Small intestine (tissue), 7 donors: Measurements from ENCODE around the gene VPS45. TPM values are rescaled to one million over a fixed set of nuclear protein-coding genes. Genes with fewer than 3 reads are reported as not detected.

Experiments used
- DNase-seq, 2 donors: peaks; one replicate each; pipeline versions ENCODE4 v3.0.0 to v3.0.0-alpha.2; 2013
- FAIRE-seq: peaks from 2 replicates; lab custom pipeline; 2012; peaks lifted over from hg19 to GRCh38; lab: Jason Lieb, UNC
- H3K27ac ChIP-seq, 3 donors: one replicate each; pipeline ENCODE4 v1.5.1; 2013; ENCODE audit warnings: low read length in 2 of 3, mild to moderate bottlenecking in 2 of 3, control low read depth in 1 of 3, inconsistent platforms in 1 of 3, low read depth in 1 of 3, moderate library complexity in 1 of 3
- H3K27me3 ChIP-seq, 3 donors: one replicate each; pipeline ENCODE4 v1.6.1; 2013; ENCODE audit warnings: low read length in 3 of 3, inconsistent platforms in 1 of 3; ENCODE audit not compliant: control insufficient read depth in 3 of 3, insufficient read depth in 3 of 3
- H3K36me3 ChIP-seq, 3 donors: one replicate each; pipeline ENCODE4 v1.6.1; 2013; ENCODE audit warnings: low read length in 3 of 3, inconsistent platforms in 1 of 3, low read depth in 1 of 3, mild to moderate bottlenecking in 1 of 3, moderate library complexity in 1 of 3; ENCODE audit not compliant: control insufficient read depth in 3 of 3, insufficient read depth in 2 of 3
- H3K4me1 ChIP-seq, 3 donors: one replicate each; pipeline ENCODE4 v1.6.1; 2013; ENCODE audit warnings: low read length in 2 of 3, inconsistent platforms in 1 of 3, low read depth in 1 of 3, mild to moderate bottlenecking in 1 of 3, moderate library complexity in 1 of 3; ENCODE audit not compliant: control insufficient read depth in 3 of 3, insufficient read depth in 2 of 3
- H3K4me3 ChIP-seq, 3 donors: one replicate each; pipeline ENCODE4 v1.5.1; 2013; ENCODE audit warnings: low read length in 3 of 3, control low read depth in 1 of 3, inconsistent platforms in 1 of 3, low read depth in 1 of 3, mild to moderate bottlenecking in 1 of 3, moderate library complexity in 1 of 3
- H3K9me3 ChIP-seq, 2 donors: one replicate each; pipeline ENCODE4 v1.6.1; 2013; ENCODE audit warnings: low read depth in 1 of 2, low read length in 1 of 2; ENCODE audit not compliant: control insufficient read depth in 2 of 2, insufficient read depth in 1 of 2
- WGBS, 3 donors: extraction: QIAGEN DNeasy Blood & Tissue Kit; methylation state at CpG; one replicate each; pipeline ENCODE4 v1.1.7; 2013; 5-methylcytosine and 5-hydroxymethylcytosine counted together
- polyA plus RNA-seq, 4 donors: library from polyadenylated mRNA; stranded (reverse) in 3 of 4; unstranded in 1 of 4; fragments of 200-250 nt in 3 of 4; fragments of 120-200 nt in 1 of 4; gene quantifications; one replicate each; pipeline versions ENCODE4 v1.2.1 to v1.2.3, GENCODE V29; 2013
- donor health status: healthy with polysubstance abuse.
- donor health status: control.
- donor health status: control.
- donor health status: Bipolar disorder and iron deficiency.
- donor health status: healthy.

Gene VPS45
- polyA plus RNA-seq, 4 donors, result 19.2 to 32.1 (median 22.7) TPM

DNA sequence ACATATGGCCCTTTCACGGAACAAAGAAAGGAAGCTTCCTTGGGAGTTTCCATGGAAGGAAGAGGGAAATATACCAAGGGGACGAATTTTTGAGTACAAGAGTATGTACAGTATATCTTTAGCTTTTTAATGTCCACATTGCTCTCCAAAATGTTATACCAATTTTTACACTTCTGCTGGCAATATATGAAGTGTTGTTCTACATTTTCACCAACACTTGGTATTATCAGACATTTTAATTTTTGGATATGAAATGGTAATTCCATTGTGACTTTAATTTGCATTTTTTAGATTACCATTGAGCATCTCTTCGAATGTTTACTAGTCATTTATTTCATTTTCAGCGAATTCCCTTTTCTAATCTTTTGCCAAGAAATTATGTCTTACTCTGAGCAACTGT, 5.5 kb upstream of the VPS45 start:
- Histone ChIP-seq H3K27ac (no peak overlapping the region), H3K36me3 (no peaks in the 10 kb centered on the region), H3K27me3 (no peaks in the 10 kb centered on the region), H3K4me1 (no peaks in the 10 kb centered on the region), H3K4me3 (no peak overlapping the region), H3K9me3 (no peaks in the 10 kb centered on the region)
- WGBS, 3 donors, result 84 to 92% (median 88%) methylated on average over 4 of the region's 4 CpGs
- no peak for FAIRE-seq
- no peak for DNase-seq

DNA sequence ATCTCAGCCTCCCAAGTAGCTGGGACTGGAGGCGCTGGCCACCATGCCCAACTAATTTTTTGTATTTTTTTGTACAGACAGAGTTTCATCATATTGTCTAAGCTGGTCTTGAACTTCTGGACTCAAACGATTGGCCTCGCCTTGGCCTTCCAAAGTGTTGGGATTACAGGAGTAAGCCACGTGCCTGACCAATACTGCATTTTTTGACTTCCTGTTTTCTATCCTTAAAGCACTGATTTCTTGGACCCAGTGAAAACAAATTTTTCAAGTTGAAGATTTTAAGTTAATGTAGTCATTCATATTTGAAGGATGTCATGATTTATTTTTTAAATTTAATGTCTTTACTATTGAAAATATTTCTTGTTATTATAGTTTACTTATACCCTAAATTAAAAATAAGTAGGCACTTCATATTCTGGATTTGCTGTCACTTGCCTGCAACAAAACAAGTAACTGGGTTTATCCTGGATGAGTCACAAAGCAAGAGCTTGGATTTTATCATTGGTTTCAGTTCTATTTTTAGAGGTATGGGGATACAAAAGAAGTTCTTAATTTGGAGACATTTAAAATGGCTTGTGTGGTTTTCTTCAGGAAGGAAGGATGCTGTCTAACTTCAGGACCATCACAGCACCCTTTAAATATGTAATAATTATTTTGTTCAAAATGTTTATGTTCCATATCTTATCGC, 2.2 kb upstream of the VPS45 start:
- no peaks in the 10 kb centered on the region for H3K27me3 ChIP-seq
- no peak for FAIRE-seq
- no peaks in the 10 kb centered on the region for H3K9me3 ChIP-seq
- WGBS, 3 donors, result 74 to 81% (median 78%) methylated on average over 5 of the region's 5 CpGs
- no peak overlapping the region for H3K4me3 ChIP-seq
- H3K36me3 ChIP-seq, result no peaks in the 10 kb centered on the region
- H3K4me1 ChIP-seq, result peaks cover 0 to 2% (median 0%) of the 10 kb centered on the region in 3 donors
- peak overlapping the region in 1 of 3 donors; percentile 54 for H3K27ac ChIP-seq
- DNase-seq, result peak in 1 of 2 donors; percentile 12

- Histone ChIP-seq H3K4me3 (peak overlapping the region; percentile 58 to 72 (median 71)), H3K27ac (peak overlapping the region in 1 of 3 donors; percentile 90)
- no peak for FAIRE-seq
Observed at GRCh38 chr1:150066328-150066727, 1.2 kb upstream of the VPS45 start.

DNA sequence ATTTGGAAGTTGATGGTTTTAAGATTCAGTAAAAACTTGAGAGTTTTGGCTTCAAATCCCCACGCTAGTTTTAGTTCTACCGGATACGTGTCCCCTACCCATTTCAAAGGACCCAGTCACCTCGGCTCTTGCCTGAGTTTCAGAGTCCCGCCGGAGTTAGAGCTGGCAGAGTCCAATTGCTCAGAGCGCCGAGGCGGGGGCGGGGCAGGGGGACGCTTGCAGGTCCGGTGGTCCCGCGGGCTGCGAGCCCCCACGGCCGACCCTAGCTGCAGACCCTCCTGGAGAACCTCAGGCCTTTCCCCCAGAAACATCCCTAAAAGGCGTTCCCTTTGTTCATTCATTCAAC, 765 bp upstream of the VPS45 start:
- DNase-seq, result peak in 1 of 2 donors; percentile 56
- H3K4me1 ChIP-seq, result peaks cover 0 to 2% (median 0%) of the 10 kb centered on the region in 3 donors
- H3K9me3 ChIP-seq, result no peaks in the 10 kb centered on the region
- WGBS, 3 donors, result 0 to 1% (median 0%) methylated on average over 18 of the region's 18 CpGs
- peak overlapping the region; percentile 58 to 72 (median 71) for H3K4me3 ChIP-seq
- H3K27me3 ChIP-seq, result no peaks in the 10 kb centered on the region
- no peak for FAIRE-seq
- peak overlapping the region; percentile 77 to 96 (median 90) for H3K27ac ChIP-seq
- peaks cover 0 to 3% (median 0%) of the 10 kb centered on the region in 3 donors for H3K36me3 ChIP-seq

More at GRCh38 chr1:150066328-150066727, 1.2 kb upstream of the VPS45 start:
- peaks cover 0 to under 1% (median 0%) of the 10 kb centered on the region in 3 donors for H3K36me3 ChIP-seq
- peaks cover 0 to 2% (median 0%) of the 10 kb centered on the region in 3 donors for H3K4me1 ChIP-seq
- no peaks in the 10 kb centered on the region for H3K27me3 ChIP-seq
- H3K9me3 ChIP-seq, result no peaks in the 10 kb centered on the region
- DNase-seq, result no peak

- Histone ChIP-seq H3K9me3 (no peaks in the 10 kb centered on the region), H3K36me3 (peaks cover 0 to 6% (median 0%) of the 10 kb centered on the region in 3 donors), H3K27ac (peak overlapping the region; percentile 77 to 96 (median 90)), H3K27me3 (no peaks in the 10 kb centered on the region), H3K4me3 (peak overlapping the region; percentile 58 to 72 (median 71)), H3K4me1 (peaks cover 0 to 2% (median 0%) of the 10 kb centered on the region in 3 donors)
- DNase-seq (no peak), FAIRE-seq (no peak)
- WGBS, 3 donors, result 3 to 10% (median 9%) methylated on average over 2 of the region's 2 CpGs
Observed at GRCh38 chr1:150068109-150068435, 496 bp downstream of the VPS45 start.

DNA sequence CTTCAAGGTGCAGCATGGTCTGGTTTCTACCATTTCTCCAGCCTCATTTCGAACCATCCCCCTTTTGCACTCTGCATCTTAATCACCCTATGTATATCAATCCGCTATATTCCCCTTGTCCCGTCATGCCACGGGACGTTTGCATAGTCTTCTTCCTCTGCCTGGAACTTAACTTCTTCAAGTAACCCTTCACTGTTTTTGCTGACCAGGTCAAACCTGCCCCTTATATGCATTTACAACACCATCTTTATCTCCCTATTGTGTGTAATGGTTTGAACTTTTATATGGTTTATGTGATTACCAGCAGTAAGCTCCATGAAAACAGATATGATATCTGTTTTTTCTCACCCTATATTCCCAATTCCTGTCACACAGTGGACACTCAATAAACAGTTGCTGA, 2.3 kb downstream of the VPS45 start:
- DNase-seq (no peak), FAIRE-seq (no peak)
- peaks cover 0 to 2% (median 0%) of the 10 kb centered on the region in 3 donors for H3K4me1 ChIP-seq
- no peak overlapping the region for H3K27ac ChIP-seq
- no peak overlapping the region for H3K4me3 ChIP-seq
- WGBS, 3 donors, result 91 to 95% (median 94%) methylated on average over 5 of the region's 5 CpGs
- no peaks in the 10 kb centered on the region for H3K9me3 ChIP-seq
- H3K36me3 ChIP-seq, result peaks cover 0 to 13% (median 0%) of the 10 kb centered on the region in 3 donors
- H3K27me3 ChIP-seq, result no peaks in the 10 kb centered on the region

DNA sequence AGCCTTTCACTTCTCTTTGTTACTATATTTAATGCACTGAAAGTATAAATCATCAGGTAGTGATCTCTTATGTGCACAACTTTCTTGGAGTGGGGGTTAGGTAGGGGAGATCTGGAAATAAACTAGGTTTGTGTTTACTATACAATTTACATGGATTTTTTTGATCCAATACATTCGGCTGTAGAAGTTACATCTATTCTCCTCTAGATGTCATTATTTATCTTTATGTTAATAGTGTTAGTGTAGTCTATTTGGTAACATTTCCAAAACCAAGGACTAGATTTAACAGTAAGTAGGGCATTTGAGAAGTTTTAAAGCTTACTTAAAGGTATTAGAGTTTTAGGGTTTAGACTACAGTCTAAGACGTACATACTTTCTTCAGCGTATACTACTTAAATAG, 5.4 kb downstream of the VPS45 start:
- H3K9me3 ChIP-seq, result no peaks in the 10 kb centered on the region
- FAIRE-seq (no peak), DNase-seq (peak in 1 of 2 donors; percentile 9)
- no peaks in the 10 kb centered on the region for H3K27me3 ChIP-seq
- H3K4me3 ChIP-seq, result no peak overlapping the region
- peaks cover 0 to 13% (median 6%) of the 10 kb centered on the region in 3 donors for H3K36me3 ChIP-seq
- peaks cover 0 to 2% (median 0%) of the 10 kb centered on the region in 3 donors for H3K4me1 ChIP-seq
- H3K27ac ChIP-seq, result no peak overlapping the region
- WGBS, 3 donors, result 60 to 72% (median 71%) methylated on average over 3 of the region's 3 CpGs

GRCh38 chr1:150073516-150073915, 5.9 kb downstream of the VPS45 start:
- FAIRE-seq (no peak), DNase-seq (no peak)
- no peak overlapping the region for H3K4me3 ChIP-seq
- peaks cover 0 to 1% (median 0%) of the 10 kb centered on the region in 3 donors for H3K4me1 ChIP-seq
- no peaks in the 10 kb centered on the region for H3K9me3 ChIP-seq
- H3K27me3 ChIP-seq, result no peaks in the 10 kb centered on the region
- 88 to 95% (median 91%) methylated on average over 2 of the region's 2 CpGs for WGBS, 3 donors
- no peak overlapping the region for H3K27ac ChIP-seq
- H3K36me3 ChIP-seq, result peaks cover 2 to 16% (median 7%) of the 10 kb centered on the region in 3 donors
